NK-92 (cell line): Measurements from ENCODE around the gene ADAMTS13.

Experiments
- DNase-seq: peaks from one replicate; lab custom pipeline; 2025; ENCODE audit not compliant: unreplicated experiment; lab: John Stamatoyannopoulos, UW

ADAMTS13 gene

DNA sequence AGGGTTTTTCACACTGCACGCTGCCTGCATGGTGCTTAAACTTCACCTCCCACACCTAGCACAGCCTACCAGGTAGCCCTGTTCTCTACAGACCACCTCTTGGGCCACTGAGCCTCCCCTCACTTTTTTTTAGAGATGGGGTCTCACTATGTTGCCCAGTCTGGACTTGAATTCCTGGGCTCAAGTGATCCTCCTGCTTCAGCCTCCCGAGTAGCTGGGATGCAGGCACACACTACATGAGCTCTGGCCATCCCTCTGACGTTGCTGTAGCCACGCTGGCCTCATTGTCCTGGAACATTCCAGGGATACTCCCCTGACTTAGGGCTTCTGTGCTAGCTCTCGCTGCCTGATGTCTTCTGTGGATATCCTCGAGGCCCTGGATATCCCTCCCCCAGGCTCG, 30.4 kb downstream of the ADAMTS13 start:
- DNase-seq, result no peak

DNA sequence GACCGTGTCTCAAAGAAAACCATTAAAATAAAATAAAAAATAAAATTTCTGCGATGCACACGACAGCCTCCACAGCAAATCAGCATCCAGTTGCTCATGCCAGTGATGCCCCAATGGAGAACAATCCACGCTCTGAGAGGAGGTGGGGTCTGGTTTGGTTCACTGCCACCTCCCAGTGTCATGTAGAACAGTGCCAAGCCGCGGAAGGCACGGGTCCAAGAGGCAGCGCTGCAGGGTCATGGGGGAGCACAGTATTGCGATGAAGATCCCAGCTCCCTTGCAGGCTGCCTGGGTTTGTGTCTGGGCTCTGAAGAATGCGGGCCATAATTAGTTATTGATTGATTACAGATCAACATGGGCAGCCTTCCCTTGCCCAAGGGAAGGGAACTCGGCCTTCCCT, 31.5 kb downstream of the ADAMTS13 start:
- DNase-seq, result no peak

DNA sequence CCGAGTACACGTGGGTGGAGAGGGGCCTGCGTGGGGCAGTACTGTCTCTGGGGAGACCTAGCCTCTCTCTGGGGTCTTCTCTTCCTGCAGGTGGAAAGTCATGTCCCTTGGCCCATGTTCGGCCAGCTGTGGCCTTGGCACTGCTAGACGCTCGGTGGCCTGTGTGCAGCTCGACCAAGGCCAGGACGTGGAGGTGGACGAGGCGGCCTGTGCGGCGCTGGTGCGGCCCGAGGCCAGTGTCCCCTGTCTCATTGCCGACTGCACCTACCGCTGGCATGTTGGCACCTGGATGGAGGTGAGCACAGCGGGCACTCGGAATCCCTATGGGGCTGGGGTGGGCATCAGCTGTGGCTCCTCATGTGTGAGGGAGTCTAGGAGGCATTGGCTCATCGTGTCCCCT, 32.2 kb downstream of the ADAMTS13 start:
- no peak for DNase-seq

DNA sequence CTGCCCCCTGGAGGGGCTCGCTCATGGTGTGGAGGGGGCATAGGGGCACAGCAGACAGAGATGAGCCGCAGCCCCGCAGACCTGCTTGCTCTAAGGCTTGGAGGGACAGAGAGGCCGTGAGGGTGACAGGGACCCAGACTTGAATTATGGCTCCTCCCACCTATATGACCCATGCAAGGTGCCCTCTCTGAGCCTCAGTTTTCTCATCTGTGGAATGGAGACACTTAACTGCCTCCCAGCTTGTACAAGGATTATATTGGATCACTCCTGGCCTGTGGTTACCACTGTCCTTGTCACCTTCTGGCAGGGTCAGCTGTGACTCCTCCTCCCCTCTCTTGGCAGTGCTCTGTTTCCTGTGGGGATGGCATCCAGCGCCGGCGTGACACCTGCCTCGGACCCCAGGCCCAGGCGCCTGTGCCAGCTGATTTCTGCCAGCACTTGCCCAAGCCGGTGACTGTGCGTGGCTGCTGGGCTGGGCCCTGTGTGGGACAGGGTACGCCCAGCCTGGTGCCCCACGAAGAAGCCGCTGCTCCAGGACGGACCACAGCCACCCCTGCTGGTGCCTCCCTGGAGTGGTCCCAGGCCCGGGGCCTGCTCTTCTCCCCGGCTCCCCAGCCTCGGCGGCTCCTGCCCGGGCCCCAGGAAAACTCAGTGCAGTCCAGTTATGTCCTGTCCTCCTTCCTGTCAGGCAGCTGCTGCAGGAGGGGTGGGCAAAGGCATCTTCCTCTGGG, 32.9 kb downstream of the ADAMTS13 start:
- no peak for DNase-seq

DNA sequence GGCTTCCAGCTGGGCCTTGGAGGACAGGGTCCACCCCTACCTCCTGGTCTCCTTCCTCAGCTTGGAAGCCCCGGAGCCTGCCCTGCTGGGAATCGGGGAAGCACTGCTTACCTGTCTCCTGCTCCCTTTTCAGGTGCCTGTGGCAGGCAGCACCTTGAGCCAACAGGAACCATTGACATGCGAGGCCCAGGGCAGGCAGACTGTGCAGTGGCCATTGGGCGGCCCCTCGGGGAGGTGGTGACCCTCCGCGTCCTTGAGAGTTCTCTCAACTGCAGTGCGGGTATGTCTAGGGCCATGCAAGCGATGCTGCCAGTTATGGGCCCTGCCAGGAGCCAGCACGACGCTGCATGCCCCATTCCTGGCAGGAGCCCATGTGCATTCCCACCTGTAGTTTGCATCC, 33.8 kb downstream of the ADAMTS13 start:
- DNase-seq, result no peak

DNA sequence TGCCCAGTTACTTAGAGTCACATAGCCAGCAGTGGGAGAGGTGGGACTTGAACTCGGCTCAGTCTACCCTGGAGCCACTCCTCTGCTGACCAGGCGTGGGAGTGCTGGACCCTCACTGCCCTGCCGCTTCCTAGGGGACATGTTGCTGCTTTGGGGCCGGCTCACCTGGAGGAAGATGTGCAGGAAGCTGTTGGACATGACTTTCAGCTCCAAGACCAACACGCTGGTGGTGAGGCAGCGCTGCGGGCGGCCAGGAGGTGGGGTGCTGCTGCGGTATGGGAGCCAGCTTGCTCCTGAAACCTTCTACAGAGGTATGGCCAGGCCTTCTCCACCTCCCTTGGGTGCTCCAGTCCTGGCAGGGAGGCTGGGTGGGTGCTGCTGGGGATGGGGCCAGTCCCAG, 34.2 kb downstream of the ADAMTS13 start:
- DNase-seq, result no peak

DNA sequence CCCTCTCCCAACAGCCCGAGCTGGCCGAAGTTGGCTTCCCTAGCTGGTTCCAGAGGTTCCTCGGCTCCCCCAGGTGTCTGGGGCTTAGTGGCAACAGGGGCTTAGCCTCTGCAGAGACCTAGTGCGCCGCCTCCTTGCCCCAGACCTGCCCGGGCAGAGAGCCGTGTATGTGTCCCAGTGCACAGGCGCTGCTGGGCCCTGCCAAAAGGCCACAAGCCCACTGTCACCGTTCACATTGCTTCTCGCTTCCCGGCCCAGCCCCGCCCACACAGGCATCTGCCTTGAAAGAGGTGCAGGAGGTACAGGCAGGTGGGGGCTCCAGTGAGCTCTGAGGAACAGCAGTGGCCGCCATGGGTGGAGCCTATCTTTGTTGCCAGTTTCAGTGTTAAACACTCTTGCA, 35.1 kb downstream of the ADAMTS13 start:
- no peak for DNase-seq

DNA sequence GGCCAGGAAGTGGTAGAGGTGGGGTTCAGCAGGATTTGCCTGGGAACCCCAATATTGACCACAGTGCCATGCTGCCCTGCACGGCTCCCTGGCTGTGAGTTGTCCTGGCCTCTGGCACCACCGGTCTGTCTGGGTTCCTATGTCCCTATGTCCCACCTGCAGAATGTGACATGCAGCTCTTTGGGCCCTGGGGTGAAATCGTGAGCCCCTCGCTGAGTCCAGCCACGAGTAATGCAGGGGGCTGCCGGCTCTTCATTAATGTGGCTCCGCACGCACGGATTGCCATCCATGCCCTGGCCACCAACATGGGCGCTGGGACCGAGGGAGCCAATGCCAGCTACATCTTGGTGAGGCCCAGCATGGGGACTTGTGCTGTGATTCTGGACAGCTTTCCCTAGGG, 35.6 kb downstream of the ADAMTS13 start:
- no peak for DNase-seq

DNA sequence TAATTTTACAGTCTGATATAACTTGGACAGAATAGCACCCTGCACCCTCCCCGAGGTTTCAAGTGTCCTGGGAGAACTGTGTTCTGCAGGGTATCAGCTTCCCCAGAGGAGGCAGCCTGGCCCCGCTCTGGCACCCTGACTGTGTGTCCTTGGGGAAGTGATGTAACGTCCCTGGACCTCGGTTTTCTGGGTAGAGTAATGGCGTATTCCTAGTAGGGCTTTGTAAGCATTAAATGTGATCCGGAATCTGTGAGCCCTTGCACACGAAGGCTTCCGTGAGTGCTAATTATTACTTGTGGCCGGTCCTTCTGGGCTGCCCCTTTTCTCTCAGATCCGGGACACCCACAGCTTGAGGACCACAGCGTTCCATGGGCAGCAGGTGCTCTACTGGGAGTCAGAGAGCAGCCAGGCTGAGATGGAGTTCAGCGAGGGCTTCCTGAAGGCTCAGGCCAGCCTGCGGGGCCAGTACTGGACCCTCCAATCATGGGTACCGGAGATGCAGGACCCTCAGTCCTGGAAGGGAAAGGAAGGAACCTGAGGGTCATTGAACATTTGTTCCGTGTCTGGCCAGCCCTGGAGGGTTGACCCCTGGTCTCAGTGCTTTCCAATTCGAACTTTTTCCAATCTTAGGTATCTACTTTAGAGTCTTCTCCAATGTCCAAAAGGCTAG, 36.6 kb downstream of the ADAMTS13 start:
- DNase-seq, result no peak

DNA sequence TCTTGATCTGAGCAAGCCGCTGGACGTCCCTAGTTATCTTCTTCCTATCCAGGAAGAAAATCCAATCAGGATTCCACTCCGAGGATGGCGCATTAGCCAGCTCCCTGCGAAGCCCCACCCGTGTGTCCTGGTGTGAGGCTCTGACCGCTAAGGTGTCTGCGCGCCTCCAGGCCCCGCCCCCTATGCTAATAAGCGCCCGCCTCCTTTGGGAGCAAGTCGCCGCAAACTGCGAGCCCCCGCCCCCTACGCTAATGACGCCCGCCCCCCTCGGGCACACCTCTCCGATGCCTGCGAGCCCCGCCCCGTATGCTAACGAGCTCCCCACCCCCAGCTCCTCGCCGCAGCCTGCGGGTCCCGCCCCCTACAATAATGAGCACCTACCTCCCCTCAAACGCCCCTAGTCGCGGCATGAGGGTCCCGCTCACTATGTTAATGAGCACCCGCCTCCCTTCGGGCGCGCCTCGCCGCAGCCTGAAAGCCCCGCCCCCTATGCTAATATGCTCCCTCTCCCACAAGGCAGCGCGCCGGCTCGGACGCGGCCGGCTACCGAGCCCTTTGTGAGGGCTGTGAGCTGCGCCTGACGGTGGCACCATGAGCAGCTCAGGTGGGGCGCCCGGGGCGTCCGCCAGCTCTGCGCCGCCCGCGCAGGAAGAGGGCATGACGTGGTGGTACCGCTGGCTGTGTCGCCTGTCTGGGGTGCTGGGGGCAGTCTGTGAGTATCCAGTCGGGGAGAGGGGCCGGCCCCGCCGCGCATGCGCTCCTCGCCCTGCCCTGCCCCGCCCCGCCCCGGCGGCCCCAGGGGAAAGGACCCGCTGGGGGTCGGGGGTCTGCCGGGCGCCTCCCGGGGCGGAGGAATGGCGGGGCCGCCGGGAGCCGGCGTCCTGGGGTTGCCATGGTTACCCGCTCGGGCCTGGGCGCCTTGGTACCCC, 37.6 kb downstream of the ADAMTS13 start, which contains the start of gene CACFD1:
CACFD1 (plus strand) TSS at position 503 of the 929 bp plus-strand sequence; CDS start at position 592, 89 bp downstream.
- peak; percentile 39 for DNase-seq

DNA sequence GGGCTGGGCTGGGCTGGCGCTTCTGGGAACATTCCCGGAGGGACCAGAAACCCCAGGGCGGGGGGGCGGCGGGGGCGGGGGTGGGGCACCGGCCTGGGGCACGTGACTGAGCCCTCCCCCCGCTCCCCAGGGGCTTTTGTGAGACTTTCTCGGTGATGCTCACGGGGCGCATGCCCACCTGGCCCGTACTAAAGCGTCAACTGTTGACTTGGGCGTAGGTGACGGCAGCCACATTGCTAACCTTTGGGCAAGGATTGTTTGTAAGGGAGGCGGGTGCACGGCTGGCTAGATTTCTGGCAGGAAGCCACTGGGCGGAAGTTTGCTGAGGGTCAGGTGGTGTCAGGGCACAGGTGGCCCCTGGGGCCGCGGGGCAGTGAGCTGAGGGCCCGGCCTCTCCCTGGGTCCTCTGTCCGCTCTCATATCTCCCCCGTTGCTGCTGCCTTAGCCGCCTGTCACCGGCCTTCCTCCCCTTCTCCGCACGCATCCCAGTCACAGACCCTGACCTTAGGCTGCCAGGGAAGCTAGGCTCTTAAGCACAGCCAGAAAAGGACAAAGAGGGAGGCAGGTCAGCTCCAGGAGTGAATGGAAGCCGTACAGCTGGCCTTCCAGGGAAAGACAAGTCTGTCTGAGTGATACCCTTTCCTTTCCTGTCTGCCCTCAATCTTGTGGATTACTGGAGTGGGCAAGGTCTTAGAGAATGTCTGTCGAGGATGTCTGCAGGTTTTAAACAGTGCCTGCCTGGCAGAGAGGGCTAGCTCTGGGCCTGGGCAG, 38.4 kb downstream of the ADAMTS13 start:
- no peak for DNase-seq

DNA sequence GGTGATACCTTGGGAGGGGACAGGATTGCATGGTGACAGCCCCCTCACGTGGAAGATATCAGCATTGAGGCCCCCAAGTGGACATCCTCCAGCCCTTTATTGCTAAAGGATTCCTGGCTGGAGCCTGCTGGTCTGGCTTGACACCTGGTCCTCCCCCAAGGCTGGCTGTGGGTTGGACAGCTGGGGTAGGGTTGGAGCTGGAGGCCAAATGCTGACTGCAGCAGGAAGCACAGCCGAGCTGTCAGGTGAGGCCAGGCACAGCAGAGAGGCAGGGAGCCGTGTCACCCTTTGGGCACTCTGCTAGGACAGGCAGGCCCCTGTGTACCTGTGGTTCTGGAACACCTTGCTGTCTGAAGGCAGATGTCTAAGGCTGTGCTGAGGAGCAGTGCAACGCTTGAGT, 39.8 kb downstream of the ADAMTS13 start:
- no peak for DNase-seq

DNA sequence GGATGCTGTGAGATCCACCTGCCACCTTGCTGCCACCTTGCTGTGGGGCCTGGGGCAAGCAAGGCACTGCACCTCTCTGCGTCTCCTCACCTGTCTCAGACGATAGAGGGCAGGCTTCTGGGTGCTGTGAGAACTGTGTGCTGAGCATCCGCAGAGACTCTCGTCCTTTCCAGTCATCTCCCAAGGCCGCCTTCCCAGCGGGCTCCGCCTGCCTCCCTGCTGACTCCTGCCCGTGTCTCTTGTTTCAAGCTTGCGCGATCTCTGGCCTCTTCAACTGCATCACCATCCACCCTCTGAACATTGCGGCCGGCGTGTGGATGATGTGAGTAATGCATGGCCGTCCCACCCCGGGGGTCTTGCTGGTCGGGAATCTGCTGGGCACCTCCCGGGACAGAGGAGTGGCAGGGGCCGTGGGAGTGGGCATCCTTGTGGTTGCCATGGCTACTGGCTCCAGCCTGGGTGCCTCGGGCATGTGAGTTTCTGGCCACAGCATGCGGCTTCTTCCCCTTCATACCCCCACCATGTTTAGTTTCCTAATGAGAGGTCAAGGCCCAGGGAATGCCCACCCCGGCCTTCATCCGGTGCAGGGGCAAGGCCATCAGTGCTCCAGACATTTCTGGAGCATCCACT, 41.2 kb downstream of the ADAMTS13 start:
- no peak for DNase-seq

DNA sequence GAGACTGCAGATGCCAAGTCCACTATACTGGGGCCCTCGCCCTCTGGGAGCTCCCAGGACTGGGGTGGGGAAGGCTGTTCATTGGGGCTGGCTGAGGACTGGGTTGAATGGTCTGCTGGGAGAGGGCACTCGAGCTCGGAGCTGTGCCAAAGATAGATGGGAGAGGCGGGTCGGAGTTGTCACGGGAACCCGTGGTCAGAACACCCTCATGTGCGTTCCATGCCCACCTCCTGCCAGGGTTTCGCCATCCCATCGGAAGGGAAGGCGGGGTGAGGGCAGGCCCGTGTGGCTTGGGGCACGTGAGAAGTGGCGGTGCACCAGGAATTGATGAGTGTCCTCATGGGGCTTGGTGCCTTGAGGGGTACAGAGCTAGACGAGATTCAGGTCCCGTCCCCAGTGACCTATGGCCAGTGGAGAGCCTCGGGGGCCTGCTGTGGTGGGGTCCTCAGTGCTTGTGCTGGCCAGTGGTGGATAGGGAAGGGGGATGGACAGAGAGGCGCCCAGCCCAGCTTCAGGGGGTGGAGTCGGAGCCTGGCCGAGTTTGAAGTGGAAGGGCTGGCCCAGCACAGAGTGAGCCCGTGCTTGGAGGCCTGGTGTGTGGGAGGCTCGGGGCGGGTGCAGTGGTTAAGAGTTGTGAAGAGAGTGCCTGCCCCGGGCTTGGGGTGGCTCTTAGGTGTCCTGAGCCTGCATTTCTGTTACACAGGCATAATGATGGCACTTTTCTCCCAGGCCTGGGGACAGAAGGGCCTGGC, 41.9 kb downstream of the ADAMTS13 start:
- no peak for DNase-seq

DNA sequence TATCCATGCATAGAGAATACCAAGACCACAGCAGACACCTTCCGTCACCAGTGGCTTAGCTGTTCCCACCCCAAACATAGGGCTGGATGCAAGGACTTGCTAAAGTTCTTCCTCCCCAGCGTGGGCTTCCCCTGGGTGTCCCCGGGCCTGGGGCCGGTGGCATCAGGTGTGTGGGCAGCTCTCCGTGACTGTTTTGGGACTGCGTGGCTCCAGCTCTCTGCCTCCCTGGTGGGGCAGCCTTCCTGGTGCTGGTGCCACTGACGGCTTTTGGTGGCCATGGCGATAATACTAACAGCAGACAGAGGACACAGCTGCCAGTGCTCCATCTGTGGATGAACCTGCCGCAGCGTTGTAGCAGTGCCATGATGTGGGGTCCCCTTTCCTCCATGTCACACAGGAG, 42.5 kb downstream of the ADAMTS13 start:
- DNase-seq, result no peak

DNA sequence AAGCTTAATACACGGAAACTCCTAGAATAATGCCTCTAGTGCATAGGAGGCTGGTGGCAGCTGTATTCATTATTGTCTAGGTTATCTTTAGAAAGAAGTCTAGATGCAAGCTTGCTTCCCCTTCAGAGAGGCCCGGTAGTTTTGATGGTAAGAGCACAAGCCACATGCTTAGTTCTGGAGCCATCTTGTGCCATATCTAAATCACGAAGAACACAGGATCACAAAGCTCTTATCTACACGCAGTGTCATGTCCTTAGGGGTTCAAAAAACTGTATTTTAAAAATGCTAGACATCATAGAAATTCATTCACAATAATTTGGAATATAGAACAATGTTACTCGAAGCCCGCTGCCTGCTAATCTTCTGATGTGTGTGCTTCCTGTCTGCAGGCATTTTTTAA, 43.8 kb downstream of the ADAMTS13 start:
- DNase-seq, result no peak

DNA sequence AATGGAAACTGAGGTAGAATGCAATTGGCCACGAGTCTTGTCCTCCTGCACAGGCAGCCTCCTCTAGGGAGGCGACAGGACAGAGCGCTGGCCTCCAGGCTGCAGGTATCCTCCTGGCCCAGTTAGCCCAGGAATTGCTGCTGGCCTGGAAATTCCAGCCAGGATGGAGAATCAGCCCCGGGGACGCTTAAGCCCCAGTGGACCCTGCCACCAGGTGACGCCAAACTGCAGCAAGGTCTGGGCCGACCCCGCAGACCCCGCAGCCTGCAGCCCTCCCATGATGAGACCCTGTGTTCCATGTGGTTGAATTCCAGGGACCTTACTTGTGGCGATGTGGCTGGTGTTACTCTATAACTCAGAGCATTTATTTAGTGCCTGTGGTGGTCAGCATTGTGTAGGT, 44.9 kb downstream of the ADAMTS13 start:
- DNase-seq, result no peak

DNA sequence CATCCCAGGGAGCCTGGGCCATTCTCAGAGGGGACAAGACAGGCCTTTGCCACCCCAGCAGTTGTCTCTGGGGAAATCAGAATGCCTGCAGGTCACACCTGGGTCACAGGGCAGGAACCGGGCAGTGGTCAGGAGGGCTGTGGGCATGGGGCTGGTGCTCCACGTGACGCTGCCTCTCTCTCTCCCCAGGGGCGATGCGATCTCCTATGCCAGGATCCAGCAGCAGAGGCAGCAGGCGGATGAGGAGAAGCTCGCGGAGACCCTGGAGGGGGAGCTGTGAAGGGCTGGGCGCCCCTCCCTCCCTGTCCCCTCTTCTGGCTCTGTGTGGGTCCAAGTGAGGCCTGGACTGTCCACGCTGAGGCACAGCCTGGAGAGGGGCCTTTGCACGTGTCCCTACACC, 46.2 kb downstream of the ADAMTS13 start:
- no peak for DNase-seq

DNA sequence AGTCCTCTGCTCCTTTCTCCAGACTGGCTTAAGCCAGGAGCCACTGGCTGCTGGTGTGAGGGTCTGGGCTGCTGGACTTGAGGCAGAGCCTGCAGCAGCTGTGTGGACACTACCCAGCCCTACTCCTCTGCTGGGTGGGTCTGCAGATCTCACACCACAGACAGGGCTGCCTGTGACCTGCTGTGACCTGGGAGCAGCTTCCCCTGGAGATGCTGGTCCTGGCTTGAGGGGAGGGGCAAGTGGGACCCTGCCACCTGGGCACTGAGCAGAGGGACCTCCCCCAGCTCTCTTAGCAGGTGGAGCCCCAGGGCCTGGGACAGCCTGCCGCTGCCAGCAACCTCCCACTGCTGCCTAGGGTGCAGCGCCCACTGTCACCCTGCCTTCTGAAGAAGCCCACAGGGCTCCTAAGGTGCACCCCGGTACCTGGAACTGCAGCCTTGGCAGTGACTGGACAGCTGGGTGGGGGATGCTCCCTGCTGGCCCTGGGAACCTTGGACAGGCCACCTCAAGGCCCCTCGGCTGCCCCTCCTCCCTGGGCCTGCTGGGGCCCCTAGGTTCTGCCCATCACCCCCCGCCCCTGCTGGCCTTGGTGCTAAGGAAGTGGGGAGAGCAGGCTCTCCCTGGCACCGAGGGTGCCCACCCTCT, 46.7 kb downstream of the ADAMTS13 start:
- DNase-seq, result no peak
